ENCODE results near the gene MDM1. TPM values are rescaled to one million over a fixed set of nuclear protein-coding genes. Genes with fewer than 3 reads are reported as not detected.

MDM1 gene
- polyA plus RNA-seq, result 10 to 100 TPM in 1 of 4 donors, 1 to 10 TPM in 3; 2.9 to 12.8 (median 4.6) TPM
- long read RNA-seq, donor 1, partial matches to known transcripts, result 0 of 2 reads
- long read RNA-seq, donor 1, other reads (novel, unspliced or antisense), result 0 of 2 reads
- long read RNA-seq, donor 2, partial matches to known transcripts, result 0 of 3 reads
- long read RNA-seq, donor 2, other reads (novel, unspliced or antisense), result 0 of 3 reads
- long read RNA-seq, donor 3, partial matches to known transcripts, result 0 of 1 reads
- long read RNA-seq, donor 3, other reads (novel, unspliced or antisense), result 0 of 1 reads
- long read RNA-seq, donor 4, result 0 reads
- long read RNA-seq, donor 5, partial matches to known transcripts, result 0 of 1 reads
- long read RNA-seq, donor 5, other reads (novel, unspliced or antisense), result 0 of 1 reads
- long read RNA-seq, donor 6, partial matches to known transcripts, result 0 of 4 reads
- long read RNA-seq, donor 6, other reads (novel, unspliced or antisense), result 0 of 4 reads
- long read RNA-seq, donor 7, result 0 reads
- long read RNA-seq, donor 8, partial matches to known transcripts, result 0 of 1 reads
- long read RNA-seq, donor 8, other reads (novel, unspliced or antisense), result 0 of 1 reads
- long read RNA-seq, donor 9, result 0 reads
- long read RNA-seq, donor 10, partial matches to known transcripts, result 0 of 1 reads
- long read RNA-seq, donor 10, other reads (novel, unspliced or antisense), result 0 of 1 reads

- peak within 1 kb of the TSS in 2 of 3 donors; percentile 36 to 84 for H3K27ac ChIP-seq (ENCODE audit: low read depth in 1 of 3, low read length in 2 of 3)
- WGBS, 3 donors, result 0 to 1% (median 0%) methylated on average over 45 to 59 of the region's 59 CpGs
- peaks cover 0 to 2% (median 0%) of the 10 kb centered on the region in 3 donors for H3K27me3 ChIP-seq (ENCODE audit: control insufficient read depth in 3 of 3, insufficient read depth in 3 of 3, low read length in 3 of 3)
- peak within 1 kb of the TSS; percentile 57 to 83 (median 74) for H3K4me3 ChIP-seq (ENCODE audit: low read depth in 1 of 3, low read length in 3 of 3)
- H3K36me3 ChIP-seq (ENCODE audit: control insufficient read depth in 3 of 3, insufficient read depth in 2 of 3, low read depth in 1 of 3, low read length in 3 of 3), result peaks cover 0 to 6% (median 0%) of the 10 kb centered on the region in 3 donors
- H3K4me1 ChIP-seq (ENCODE audit: control insufficient read depth in 3 of 3, insufficient read depth in 2 of 3, low read depth in 1 of 3, low read length in 2 of 3), result peaks cover 0 to 16% (median 0%) of the 10 kb centered on the region in 3 donors
- no peaks in the 10 kb centered on the region for H3K9me3 ChIP-seq (ENCODE audit: control insufficient read depth in 2 of 2, insufficient read depth in 1 of 2, low read depth in 1 of 2, low read length in 1 of 2)
- peak; percentile 98 to 99 for DNase-seq
- FAIRE-seq, result peak; percentile 39
Observed at GRCh38 chr12:68331869-68332727, at the start of gene MDM1. TSS of gene MDM1 (minus strand) at chr12:68332362. CDS start at chr12:68332245, 117 bp downstream.

GRCh38 chr12:68381476-68382219 lies 49.5 kb upstream of the MDM1 start:
- WGBS, 3 donors, result 82 to 92% (median 88%) methylated on average over 6 of the region's 6 CpGs

GRCh38 chr12:68378872-68379606 lies 46.9 kb upstream of the MDM1 start:
- no peaks in the 10 kb centered on the region for H3K9me3 ChIP-seq (ENCODE audit: control insufficient read depth in 2 of 2, insufficient read depth in 1 of 2, low read depth in 1 of 2, low read length in 1 of 2)
- DNase-seq (no peak), FAIRE-seq (no peak)
- no peak overlapping the region for H3K4me3 ChIP-seq (ENCODE audit: low read depth in 1 of 3, low read length in 3 of 3)
- H3K27ac ChIP-seq (ENCODE audit: low read depth in 1 of 3, low read length in 2 of 3), result no peak overlapping the region
- peaks cover 0 to 3% (median 0%) of the 10 kb centered on the region in 3 donors for H3K4me1 ChIP-seq (ENCODE audit: control insufficient read depth in 3 of 3, insufficient read depth in 2 of 3, low read depth in 1 of 3, low read length in 2 of 3)
- WGBS, 3 donors, result 44 to 60% (median 55%) methylated on average over 5 of the region's 5 CpGs
- H3K27me3 ChIP-seq (ENCODE audit: control insufficient read depth in 3 of 3, insufficient read depth in 3 of 3, low read length in 3 of 3), result no peaks in the 10 kb centered on the region
- H3K36me3 ChIP-seq (ENCODE audit: control insufficient read depth in 3 of 3, insufficient read depth in 2 of 3, low read depth in 1 of 3, low read length in 3 of 3), result no peaks in the 10 kb centered on the region

More at GRCh38 chr12:68381476-68382219, 49.5 kb upstream of the MDM1 start:
- H3K4me1 ChIP-seq (ENCODE audit: control insufficient read depth in 3 of 3, insufficient read depth in 2 of 3, low read depth in 1 of 3, low read length in 2 of 3), result peaks cover 0 to 3% (median 0%) of the 10 kb centered on the region in 3 donors
- no peaks in the 10 kb centered on the region for H3K9me3 ChIP-seq (ENCODE audit: control insufficient read depth in 2 of 2, insufficient read depth in 1 of 2, low read depth in 1 of 2, low read length in 1 of 2)
- H3K4me3 ChIP-seq (ENCODE audit: low read depth in 1 of 3, low read length in 3 of 3), result no peak overlapping the region
- DNase-seq (no peak), FAIRE-seq (no peak)
- no peaks in the 10 kb centered on the region for H3K27me3 ChIP-seq (ENCODE audit: control insufficient read depth in 3 of 3, insufficient read depth in 3 of 3, low read length in 3 of 3)
- H3K36me3 ChIP-seq (ENCODE audit: control insufficient read depth in 3 of 3, insufficient read depth in 2 of 3, low read depth in 1 of 3, low read length in 3 of 3), result no peaks in the 10 kb centered on the region
- no peak overlapping the region for H3K27ac ChIP-seq (ENCODE audit: low read depth in 1 of 3, low read length in 2 of 3)

GRCh38 chr12:68377881-68378280 lies 45.7 kb upstream of the MDM1 start:
- no peaks in the 10 kb centered on the region for H3K36me3 ChIP-seq (ENCODE audit: control insufficient read depth in 3 of 3, insufficient read depth in 2 of 3, low read depth in 1 of 3, low read length in 3 of 3)
- no peak overlapping the region for H3K4me3 ChIP-seq (ENCODE audit: low read depth in 1 of 3, low read length in 3 of 3)
- no peak for DNase-seq
- no peak overlapping the region for H3K27ac ChIP-seq (ENCODE audit: low read depth in 1 of 3, low read length in 2 of 3)
- 87 to 93% (median 88%) methylated on average over 3 of the region's 3 CpGs for WGBS, 3 donors
- H3K27me3 ChIP-seq (ENCODE audit: control insufficient read depth in 3 of 3, insufficient read depth in 3 of 3, low read length in 3 of 3), result no peaks in the 10 kb centered on the region
- no peaks in the 10 kb centered on the region for H3K9me3 ChIP-seq (ENCODE audit: control insufficient read depth in 2 of 2, insufficient read depth in 1 of 2, low read depth in 1 of 2, low read length in 1 of 2)
- FAIRE-seq, result no peak
- H3K4me1 ChIP-seq (ENCODE audit: control insufficient read depth in 3 of 3, insufficient read depth in 2 of 3, low read depth in 1 of 3, low read length in 2 of 3), result peaks cover 0 to 3% (median 0%) of the 10 kb centered on the region in 3 donors

- 94 to 95% (median 95%) methylated on average over 7 of the region's 7 CpGs for WGBS, 3 donors
- no peak for FAIRE-seq
- no peak for DNase-seq
- H3K9me3 ChIP-seq (ENCODE audit: control insufficient read depth in 2 of 2, insufficient read depth in 1 of 2, low read depth in 1 of 2, low read length in 1 of 2), result no peaks in the 10 kb centered on the region
- no peak overlapping the region for H3K4me3 ChIP-seq (ENCODE audit: low read depth in 1 of 3, low read length in 3 of 3)
- no peaks in the 10 kb centered on the region for H3K36me3 ChIP-seq (ENCODE audit: control insufficient read depth in 3 of 3, insufficient read depth in 2 of 3, low read depth in 1 of 3, low read length in 3 of 3)
- no peaks in the 10 kb centered on the region for H3K27me3 ChIP-seq (ENCODE audit: control insufficient read depth in 3 of 3, insufficient read depth in 3 of 3, low read length in 3 of 3)
- H3K4me1 ChIP-seq (ENCODE audit: control insufficient read depth in 3 of 3, insufficient read depth in 2 of 3, low read depth in 1 of 3, low read length in 2 of 3), result peaks cover 0 to 3% (median 0%) of the 10 kb centered on the region in 3 donors
- H3K27ac ChIP-seq (ENCODE audit: low read depth in 1 of 3, low read length in 2 of 3), result no peak overlapping the region
Observed at GRCh38 chr12:68376901-68377300, 44.7 kb upstream of the MDM1 start.

- Histone ChIP-seq H3K4me1 (ENCODE audit: control insufficient read depth in 3 of 3, insufficient read depth in 2 of 3, low read depth in 1 of 3, low read length in 2 of 3) (peaks cover 0 to 3% (median 0%) of the 10 kb centered on the region in 3 donors), H3K9me3 (ENCODE audit: control insufficient read depth in 2 of 2, insufficient read depth in 1 of 2, low read depth in 1 of 2, low read length in 1 of 2) (no peaks in the 10 kb centered on the region), H3K4me3 (ENCODE audit: low read depth in 1 of 3, low read length in 3 of 3) (no peak overlapping the region), H3K27ac (ENCODE audit: low read depth in 1 of 3, low read length in 2 of 3) (no peak overlapping the region), H3K36me3 (ENCODE audit: control insufficient read depth in 3 of 3, insufficient read depth in 2 of 3, low read depth in 1 of 3, low read length in 3 of 3) (no peaks in the 10 kb centered on the region), H3K27me3 (ENCODE audit: control insufficient read depth in 3 of 3, insufficient read depth in 3 of 3, low read length in 3 of 3) (no peaks in the 10 kb centered on the region)
- no peak for DNase-seq
- 91 to 95% (median 94%) methylated on average over 4 of the region's 4 CpGs for WGBS, 3 donors
- FAIRE-seq, result no peak
Observed at GRCh38 chr12:68375756-68376695, 43.9 kb upstream of the MDM1 start.

Data from small intestine (tissue), 16 donors.